B cell (primary cell): ENCODE results near the gene LAPTM4A. TPM values are rescaled to one million over a fixed set of nuclear protein-coding genes. Genes with fewer than 3 reads are reported as not detected.

Experiments used
- ATAC-seq: fragments of 200-7000 bp; cut with Tn5 transposase; one replicate; pipeline ENCODE4 v1.10.0; 2021; ENCODE audit warnings: low read depth, mild to moderate bottlenecking, moderate number of reproducible peaks, moderate library complexity
- CTCF ChIA-PET: fragments of 350-600 bp; sonication (Branson Sonifier 250); formaldehyde crosslinking; loops from one replicate; lab custom pipeline; 2021; ENCODE audit warnings: antibody characterized with exemption, inconsistent platforms; lab: Charles Lee
- POLR2A ChIA-PET: fragments of 350-600 bp; sonication (Branson Sonifier 250); formaldehyde crosslinking; loops from one replicate; lab custom pipeline; 2021; ENCODE audit warnings: antibody characterized with exemption; lab: Charles Lee
- DNase-seq: peaks from one replicate; pipeline ENCODE4 v3.0.0; 2013
- H2AFZ ChIP-seq: 2 replicates; pipeline ENCODE4 v1.6.1; 2012; ENCODE audit warnings: mild to moderate bottlenecking, low read depth, low read length; ENCODE audit not compliant: insufficient read depth, poor library complexity, severe bottlenecking
- H3K27ac ChIP-seq, 2 donors: 1 replicate in 1 of 2; 2 replicates in 1 of 2; pipeline ENCODE4 v1.5.1; 2012 to 2013; ENCODE audit warnings: low read length in 2 of 2, mild to moderate bottlenecking in 2 of 2, moderate library complexity in 1 of 2
- H3K27me3 ChIP-seq, 4 experiments: fragments of 200-600 bp in 1 of 4; sonication (generic) in 1 of 4; replicated peaks in 1 of 4; 1 replicate in 2 of 4; 2 replicates in 2 of 4; pipeline versions ENCODE4 v1.6.1 to v1.7.0; 2013 to 2016; ENCODE audit warnings: low read length in 3 of 4, mild to moderate bottlenecking in 2 of 4, mixed read lengths in 1 of 4, moderate library complexity in 1 of 4; ENCODE audit not compliant: insufficient read depth in 4 of 4, control insufficient read depth in 3 of 4; ENCODE audit errors: control extremely low read depth in 1 of 4
- H3K36me3 ChIP-seq, 2 experiments: replicated peaks in 1 of 2; 1 replicate in 1 of 2; 2 replicates in 1 of 2; pipeline versions ENCODE4 v1.6.1 to v1.7.1; 2013; ENCODE audit warnings: low read length in 1 of 2; ENCODE audit not compliant: insufficient read depth in 2 of 2, control insufficient read depth in 1 of 2; ENCODE audit errors: control extremely low read depth in 1 of 2, extremely low read depth in 1 of 2
- H3K4me1 ChIP-seq, 2 donors: fragments of 200-600 bp in 1 of 2; sonication (generic) in 1 of 2; 1 replicate in 1 of 2; 2 replicates in 1 of 2; pipeline versions ENCODE4 v1.5.1 to v1.6.1; 2013 to 2017; ENCODE audit warnings: low read length in 2 of 2; ENCODE audit not compliant: control insufficient read depth in 2 of 2, insufficient read depth in 2 of 2
- H3K4me2 ChIP-seq: replicated peaks from 2 replicates; pipeline ENCODE3; 2012; ENCODE audit warnings: mild to moderate bottlenecking, low read depth, low read length; ENCODE audit not compliant: poor library complexity, severe bottlenecking
- H3K4me3 ChIP-seq, 5 experiments: fragments of 200-600 bp in 1 of 5; sonication (generic) in 1 of 5; 1 replicate in 3 of 5; 2 replicates in 2 of 5; pipeline versions ENCODE4 v1.5.1 to v1.7.0; 2011 to 2016; ENCODE audit warnings: low read length in 4 of 5, mild to moderate bottlenecking in 4 of 5, low read depth in 2 of 5, control low read depth in 1 of 5, moderate library complexity in 1 of 5; ENCODE audit not compliant: insufficient read depth in 1 of 5; ENCODE audit errors: control extremely low read depth in 1 of 5, extremely low read depth in 1 of 5
- H3K79me2 ChIP-seq: fragments of 200-600 bp; sonication (generic); one replicate; pipeline ENCODE4 v1.6.0; 2016; ENCODE audit warnings: low read length; ENCODE audit not compliant: control insufficient read depth, insufficient read depth
- H3K9ac ChIP-seq: fragments of 200-600 bp; sonication (generic); 2 replicates; pipeline ENCODE4 v1.6.1; 2017; ENCODE audit warnings: mild to moderate bottlenecking, low read length, moderate library complexity
- H3K9me3 ChIP-seq, 3 donors: one replicate each; pipeline versions ENCODE4 v1.6.1 to v1.7.1; 2013; ENCODE audit warnings: low read length in 2 of 3; ENCODE audit not compliant: control insufficient read depth in 2 of 3, insufficient read depth in 1 of 3; ENCODE audit errors: control extremely low read depth in 1 of 3
- H4K20me1 ChIP-seq: 2 replicates; pipeline ENCODE4 v1.6.0; 2012; ENCODE audit warnings: mild to moderate bottlenecking, low read length; ENCODE audit not compliant: insufficient read depth, control insufficient read depth, poor library complexity, severe bottlenecking
- H3K27ac Mint-ChIP-seq: one replicate; pipeline ENCODE4 v1.8.0; 2021; ENCODE audit warnings: mixed read lengths
- H3K27me3 Mint-ChIP-seq: one replicate; pipeline ENCODE4 v1.8.0; 2021; ENCODE audit warnings: mixed read lengths
- H3K4me1 Mint-ChIP-seq: one replicate; pipeline ENCODE4 v1.8.0; 2021; ENCODE audit warnings: mixed read lengths
- H3K4me3 Mint-ChIP-seq: one replicate; pipeline ENCODE4 v1.8.0; 2021; ENCODE audit warnings: mixed read lengths
- H3K9me3 Mint-ChIP-seq: one replicate; pipeline ENCODE4 v1.8.0; 2022; ENCODE audit warnings: mixed read lengths; ENCODE audit not compliant: insufficient read depth
- CTCF ChIP-seq: fragments of 200-600 bp; IDR thresholded peaks from one replicate; pipeline ENCODE4 v1.8.0; 2022; ENCODE audit warnings: antibody characterized with exemption, mild to moderate bottlenecking
- EZH2 ChIP-seq: IDR thresholded peaks from 2 replicates; pipeline ENCODE4 v1.6.1; 2012; ENCODE audit warnings: borderline replicate concordance, low read depth, mild to moderate bottlenecking, moderate library complexity, low read length; ENCODE audit not compliant: insufficient read depth, poor library complexity, severe bottlenecking
- WGBS: methylation state at CpG from one replicate; pipeline ENCODE4 v1.1.5; 2013; ENCODE audit warnings: missing lambda C conversion rate; ENCODE audit not compliant: insufficient coverage; 5-methylcytosine and 5-hydroxymethylcytosine counted together
- intact Hi-C: fragments of 100-400 bp; cut with micrococcal nuclease; formaldehyde crosslinking; loops from one replicate; pipeline ENCODE4 v1.10.0; 2022
- polyA plus RNA-seq: library from polyadenylated mRNA; depleted of rRNA; stranded (reverse); fragments of >200 nt; gene quantifications from 2 replicates; pipeline ENCODE4 v1.2.3, GENCODE V29; 2012
- total RNA-seq, 2 donors: library from RNA; stranded (reverse); fragments of 120-200 nt in 1 of 2; gene quantifications; 1 replicate in 1 of 2; 2 replicates in 1 of 2; pipeline versions ENCODE4 v1.2.3 to v1.2.4, GENCODE V29; 2013 to 2022

The LAPTM4A gene
- total and polyA plus RNA-seq, 2 donors (not counting 1 experiment from before 2014, with no cell fraction given): 45.9 to 74.4 TPM

DNA sequence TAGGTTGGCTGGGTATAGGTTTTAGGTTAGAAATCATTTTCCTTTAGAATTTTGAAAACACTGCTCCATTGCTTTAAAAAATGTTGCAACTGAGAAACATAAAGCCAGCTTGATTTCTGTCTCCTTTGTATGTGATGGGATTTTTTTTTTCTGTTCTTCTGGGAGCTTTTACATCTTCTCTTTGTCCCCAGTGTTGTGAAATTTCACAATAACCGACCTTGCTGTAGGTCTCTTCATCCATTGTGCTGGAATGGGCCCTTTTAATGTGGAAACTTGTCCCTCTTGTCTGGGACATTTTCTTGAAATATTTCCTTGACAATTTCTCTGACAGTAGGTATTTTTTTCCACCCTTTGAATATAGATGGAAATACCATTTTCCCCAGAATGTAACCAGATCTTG lies 44.0 kb upstream of the LAPTM4A start:
- no peaks in the 10 kb centered on the region for H3K36me3 ChIP-seq
- no peak overlapping the region for H3K27ac ChIP-seq
- ATAC-seq (no peak), DNase-seq (no peak)
- H3K27me3 Mint-ChIP-seq: peaks cover 38% of the 10 kb centered on the region
- no peak overlapping the region for H3K4me3 ChIP-seq
- TF ChIP-seq EZH2 (no peak), CTCF (no peak)
- 100% methylated on average over 1 of the region's 1 CpG for WGBS
- H3K9me3 ChIP-seq: no peaks in the 10 kb centered on the region
- no peaks in the 10 kb centered on the region for H3K4me1 ChIP-seq
- H4K20me1 ChIP-seq: no peaks in the 10 kb centered on the region
- H3K27me3 ChIP-seq: peaks cover 0 to 3% (median 0%) of the 10 kb centered on the region in 4 experiments
- H3K4me1 Mint-ChIP-seq: peaks cover 1% of the 10 kb centered on the region
- no peaks in the 10 kb centered on the region for H3K79me2 ChIP-seq
- intact Hi-C loops: no loop called here
- CTCF ChIA-PET: interaction anchor here (1.0 to 3.9 kb wide), 7 partner anchors 12 to 140 kb away, joined by 3 to 66 read pairs (median 3); no protein-coding TSS in a partner anchor
- H3K4me2 ChIP-seq: no peak overlapping the region
- H3K9ac ChIP-seq: no peak overlapping the region
- no peak overlapping the region for H3K27ac Mint-ChIP-seq
- POLR2A ChIA-PET: no interaction called here
- no peak overlapping the region for H3K4me3 Mint-ChIP-seq
- H2AFZ ChIP-seq: no peak overlapping the region
- no peaks in the 10 kb centered on the region for H3K9me3 Mint-ChIP-seq

DNA sequence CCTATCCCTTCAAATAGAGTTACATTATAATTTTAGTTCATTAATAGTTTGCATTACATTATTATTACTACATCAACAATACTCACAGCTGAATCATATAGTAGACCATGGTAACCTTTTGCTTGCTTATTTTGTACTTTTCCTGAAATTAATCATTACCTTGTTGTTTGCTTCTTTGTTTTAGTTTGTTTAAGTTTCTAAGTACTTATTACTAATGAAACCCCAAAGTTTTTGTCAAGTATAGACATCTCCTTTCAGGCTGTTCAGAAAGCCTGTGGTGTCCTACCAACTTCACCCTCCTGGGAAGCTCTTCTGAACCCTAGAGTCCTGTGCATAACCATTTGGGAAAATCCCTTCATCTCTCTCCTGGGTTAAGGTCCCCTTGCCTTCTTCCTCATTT lies 43.5 kb upstream of the LAPTM4A start:
- ChIA-PET POLR2A (no interaction called here), CTCF (interaction anchor here (1.0 to 3.9 kb wide), 8 partner anchors 8 to 140 kb away, joined by 3 to 66 read pairs (median 3); no protein-coding TSS in a partner anchor)
- H3K4me2 ChIP-seq: no peak overlapping the region
- no peak for DNase-seq
- no peaks in the 10 kb centered on the region for H3K4me1 ChIP-seq
- peaks cover 35% of the 10 kb centered on the region for H3K27me3 Mint-ChIP-seq
- no peak overlapping the region for H3K4me3 Mint-ChIP-seq
- peaks cover 1% of the 10 kb centered on the region for H3K4me1 Mint-ChIP-seq
- no peak overlapping the region for H3K4me3 ChIP-seq
- intact Hi-C loops: no loop called here
- no peaks in the 10 kb centered on the region for H3K9me3 ChIP-seq
- no peak overlapping the region for H3K27ac ChIP-seq
- no peak overlapping the region for H3K27ac Mint-ChIP-seq
- peaks cover 0 to 3% (median 0%) of the 10 kb centered on the region in 4 experiments for H3K27me3 ChIP-seq
- no peaks in the 10 kb centered on the region for H3K79me2 ChIP-seq
- H3K36me3 ChIP-seq: no peaks in the 10 kb centered on the region
- H2AFZ ChIP-seq: no peak overlapping the region
- TF ChIP-seq CTCF (no peak), EZH2 (no peak)
- ATAC-seq: no peak
- no peaks in the 10 kb centered on the region for H3K9me3 Mint-ChIP-seq
- no peak overlapping the region for H3K9ac ChIP-seq
- no peaks in the 10 kb centered on the region for H4K20me1 ChIP-seq
